GM18951 (cell line): ENCODE results near the gene FMO2.

ENCODE experiments used
- POLR2A ChIP-seq: IDR thresholded peaks from 4 replicates; pipeline ENCODE4 v1.6.1; 2011; ENCODE audit warnings: mild to moderate bottlenecking; ENCODE audit not compliant: insufficient read length, insufficient read depth; ENCODE audit errors: extremely low read depth
- in situ Hi-C: fragments of 300-500 bp; cut with MboI; formaldehyde crosslinking; loops from one replicate; pipeline ENCODE4 v1.12.0; 2022; ENCODE audit warnings: low sequenced_read_pairs, mixed read lengths, inconsistent platforms; ENCODE audit not compliant: unreplicated experiment

The FMO2 gene

GRCh38 chr1:171160211-171160610 lies 24.9 kb upstream of the FMO2 start:
- no peak for TF ChIP-seq POLR2A

GRCh38 chr1:171160639-171161354 lies 24.3 kb upstream of the FMO2 start:
- TF ChIP-seq POLR2A, result no peak

More at GRCh38 chr1:171160211-171160610, 24.9 kb upstream of the FMO2 start:
- in situ Hi-C loops, result no loop called here

GRCh38 chr1:171161431-171161830 lies 23.7 kb upstream of the FMO2 start:
- no peak for TF ChIP-seq POLR2A
- in situ Hi-C loops, result no loop called here

More at GRCh38 chr1:171160639-171161354, 24.3 kb upstream of the FMO2 start:
- in situ Hi-C loops, result no loop called here

- in situ Hi-C loops, result no loop called here
- TF ChIP-seq POLR2A, result no peak
Measured at GRCh38 chr1:171166361-171166760, 18.7 kb upstream of the FMO2 start.

- no peak for TF ChIP-seq POLR2A
- in situ Hi-C loops, result no loop called here
Measured at GRCh38 chr1:171167785-171168184, 17.3 kb upstream of the FMO2 start.

- in situ Hi-C loops, result no loop called here
- no peak for TF ChIP-seq POLR2A
Measured at GRCh38 chr1:171172471-171172870, 12.6 kb upstream of the FMO2 start.

GRCh38 chr1:171173069-171173468 lies 12.0 kb upstream of the FMO2 start:
- TF ChIP-seq POLR2A, result no peak
- in situ Hi-C loops, result no loop called here

- no peak for TF ChIP-seq POLR2A
- in situ Hi-C loops, result no loop called here
Measured at GRCh38 chr1:171174560-171175294, 10.4 kb upstream of the FMO2 start.

GRCh38 chr1:171177261-171177660 lies 7.8 kb upstream of the FMO2 start:
- no peak for TF ChIP-seq POLR2A
- in situ Hi-C loops, result no loop called here

- in situ Hi-C loops, result no loop called here
- no peak for TF ChIP-seq POLR2A
Measured at GRCh38 chr1:171179318-171180227, 5.5 kb upstream of the FMO2 start.

- in situ Hi-C loops, result no loop called here
- TF ChIP-seq POLR2A, result no peak
Measured at GRCh38 chr1:171180670-171181069, 4.4 kb upstream of the FMO2 start.

- TF ChIP-seq POLR2A, result no peak
- in situ Hi-C loops, result no loop called here
Measured at GRCh38 chr1:171188388-171189266, 3.5 kb downstream of the FMO2 start.
